Measurements from ENCODE around the gene ANK2. TPM values are rescaled to one million over a fixed set of nuclear protein-coding genes. Genes with fewer than 3 reads are reported as not detected.

Gene ANK2
- total and polyA plus RNA-seq, 2 experiments from 2014 or later: 7.7 to 40.4 TPM

GRCh38 chr4:113256946-113257345 lies 207.5 kb downstream of the ANK2 start (continued):
- TF ChIP-seq ZNF462 (CRISPR knock-in tag; IDR thresholded peaks at IDR 0.05): no peak
- TF ChIP-seq NANOG (IDR thresholded peaks at IDR 0.05; ENCODE audit: borderline replicate concordance): no peak
- no peak for TF ChIP-seq STAT1 (IDR thresholded peaks at IDR 0.05; ENCODE audit: unreplicated experiment)
- no peak for TF ChIP-seq POLR2AphosphoS5 (IDR thresholded peaks at IDR 0.05; ENCODE audit: low read depth)
- no peak for TF ChIP-seq JUNB (IDR thresholded peaks at IDR 0.05; ENCODE audit: unreplicated experiment)
- TF ChIP-seq, protein P1, sequence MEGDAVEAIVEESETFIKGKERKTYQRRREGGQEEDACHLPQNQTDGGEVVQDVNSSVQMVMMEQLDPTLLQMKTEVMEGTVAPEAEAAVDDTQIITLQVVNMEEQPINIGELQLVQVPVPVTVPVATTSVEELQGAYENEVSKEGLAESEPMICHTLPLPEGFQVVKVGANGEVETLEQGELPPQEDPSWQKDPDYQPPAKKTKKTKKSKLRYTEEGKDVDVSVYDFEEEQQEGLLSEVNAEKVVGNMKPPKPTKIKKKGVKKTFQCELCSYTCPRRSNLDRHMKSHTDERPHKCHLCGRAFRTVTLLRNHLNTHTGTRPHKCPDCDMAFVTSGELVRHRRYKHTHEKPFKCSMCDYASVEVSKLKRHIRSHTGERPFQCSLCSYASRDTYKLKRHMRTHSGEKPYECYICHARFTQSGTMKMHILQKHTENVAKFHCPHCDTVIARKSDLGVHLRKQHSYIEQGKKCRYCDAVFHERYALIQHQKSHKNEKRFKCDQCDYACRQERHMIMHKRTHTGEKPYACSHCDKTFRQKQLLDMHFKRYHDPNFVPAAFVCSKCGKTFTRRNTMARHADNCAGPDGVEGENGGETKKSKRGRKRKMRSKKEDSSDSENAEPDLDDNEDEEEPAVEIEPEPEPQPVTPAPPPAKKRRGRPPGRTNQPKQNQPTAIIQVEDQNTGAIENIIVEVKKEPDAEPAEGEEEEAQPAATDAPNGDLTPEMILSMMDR (conservative IDR thresholded peaks at IDR 0.05; ENCODE audit: low read depth in 2 of 2): no peak
- no peak for TF ChIP-seq CREB1 (CRISPR knock-in tag; IDR thresholded peaks at IDR 0.05; ENCODE audit: low read depth)
- TF ChIP-seq, protein P2, sequence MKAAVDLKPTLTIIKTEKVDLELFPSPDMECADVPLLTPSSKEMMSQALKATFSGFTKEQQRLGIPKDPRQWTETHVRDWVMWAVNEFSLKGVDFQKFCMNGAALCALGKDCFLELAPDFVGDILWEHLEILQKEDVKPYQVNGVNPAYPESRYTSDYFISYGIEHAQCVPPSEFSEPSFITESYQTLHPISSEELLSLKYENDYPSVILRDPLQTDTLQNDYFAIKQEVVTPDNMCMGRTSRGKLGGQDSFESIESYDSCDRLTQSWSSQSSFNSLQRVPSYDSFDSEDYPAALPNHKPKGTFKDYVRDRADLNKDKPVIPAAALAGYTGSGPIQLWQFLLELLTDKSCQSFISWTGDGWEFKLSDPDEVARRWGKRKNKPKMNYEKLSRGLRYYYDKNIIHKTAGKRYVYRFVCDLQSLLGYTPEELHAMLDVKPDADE (IDR thresholded peaks at IDR 0.05): no peak
